T-helper 2 cell treated with Interferon-gamma antibody and Interleukin-4, amounts not matched to agents 100 ng/mL and 5 ng/mL, for 36 hours (primary cell): ENCODE measurements around the gene FAM234B. TPM values are rescaled to one million over a fixed set of nuclear protein-coding genes. Genes with fewer than 3 reads are reported as not detected.

Experiments used
- intact Hi-C: fragments of 100-400 bp; cut with micrococcal nuclease; formaldehyde crosslinking; loops from one replicate; pipeline ENCODE4 v1.15.1; 2023
- total RNA-seq: library from RNA; stranded (reverse); gene quantifications from 2 replicates; pipeline ENCODE4 v1.2.3, GENCODE V29; 2022

The FAM234B gene
- total RNA-seq, 1 donor from 2014 or later = 3.5 TPM

DNA sequence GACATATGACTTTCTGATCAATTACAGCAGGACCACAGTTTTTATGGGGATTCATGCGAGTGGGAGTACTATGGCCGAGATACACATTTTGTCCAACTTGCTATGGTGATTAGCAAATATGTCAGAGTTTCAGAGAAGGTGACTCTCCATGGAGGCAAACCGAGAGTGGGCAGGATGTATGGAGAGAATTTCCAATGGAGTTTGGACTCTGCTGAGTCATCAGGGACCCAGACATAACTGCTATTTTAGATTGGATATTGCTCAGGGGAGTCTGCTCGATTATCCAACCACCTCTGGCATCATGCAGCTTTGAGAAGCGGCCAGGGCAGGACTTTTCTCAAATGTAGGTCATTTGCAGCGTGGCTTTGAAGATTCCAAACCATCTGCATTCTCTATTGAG lies 68.8 kb downstream of the FAM234B start:
- intact Hi-C loops = no loop called here

DNA sequence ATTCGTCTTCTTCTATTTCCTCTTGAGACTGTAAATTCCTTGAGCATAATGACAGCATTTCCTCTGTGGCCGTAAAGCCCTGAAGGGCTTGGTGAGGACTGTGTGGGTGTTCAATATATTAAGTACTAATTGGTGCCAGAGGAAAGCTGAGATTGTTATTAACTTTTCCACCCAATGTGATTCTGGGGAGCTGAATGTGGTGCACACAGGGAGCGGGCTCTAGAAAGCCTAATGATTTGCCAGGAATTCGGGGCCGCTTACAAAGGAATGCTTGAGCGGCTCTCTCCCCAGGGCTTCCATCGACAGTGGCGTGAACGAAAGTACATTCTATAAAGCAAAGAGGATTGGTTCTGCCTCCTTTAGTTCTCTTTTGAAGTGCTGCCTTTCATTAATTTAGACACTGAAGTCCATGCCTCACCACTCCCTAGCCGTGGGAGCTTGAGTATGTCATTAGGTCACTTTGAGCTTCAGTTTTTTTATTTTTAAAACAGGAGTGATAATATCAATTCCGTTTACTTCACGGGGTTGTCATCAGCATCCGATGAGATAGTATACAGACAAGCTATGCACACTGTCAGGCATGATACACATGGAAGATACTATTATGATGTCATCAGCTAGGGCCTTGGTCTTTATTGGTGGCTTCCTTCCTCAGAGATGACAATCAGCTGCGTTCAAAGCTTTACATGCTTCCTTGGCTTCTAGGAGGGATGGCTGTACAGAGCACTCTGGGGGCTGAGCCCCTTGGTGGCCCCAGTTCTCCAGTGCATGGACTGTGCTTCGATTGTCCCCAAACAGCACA lies 70.3 kb downstream of the FAM234B start:
- intact Hi-C loops = no loop called here

DNA sequence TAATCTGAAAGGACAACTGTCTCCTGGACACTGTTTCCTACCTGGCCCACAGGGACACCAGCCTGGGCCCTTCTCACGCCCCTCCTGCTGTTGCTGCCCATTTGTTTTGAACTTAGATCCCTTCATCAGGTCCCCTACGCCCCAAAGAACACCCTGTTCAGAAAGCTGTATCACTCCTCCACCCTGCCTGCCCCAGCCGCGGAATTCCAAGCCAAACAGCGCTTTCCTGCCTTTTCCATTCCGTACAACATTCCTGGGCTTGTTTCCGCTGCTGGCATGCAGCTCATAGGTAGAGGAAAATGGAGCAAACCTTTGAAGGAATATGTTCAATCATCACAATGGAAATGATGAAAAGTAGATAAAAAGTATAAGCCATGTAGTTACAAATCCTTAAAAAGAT lies 72.1 kb downstream of the FAM234B start:
- intact Hi-C loops = no loop called here

DNA sequence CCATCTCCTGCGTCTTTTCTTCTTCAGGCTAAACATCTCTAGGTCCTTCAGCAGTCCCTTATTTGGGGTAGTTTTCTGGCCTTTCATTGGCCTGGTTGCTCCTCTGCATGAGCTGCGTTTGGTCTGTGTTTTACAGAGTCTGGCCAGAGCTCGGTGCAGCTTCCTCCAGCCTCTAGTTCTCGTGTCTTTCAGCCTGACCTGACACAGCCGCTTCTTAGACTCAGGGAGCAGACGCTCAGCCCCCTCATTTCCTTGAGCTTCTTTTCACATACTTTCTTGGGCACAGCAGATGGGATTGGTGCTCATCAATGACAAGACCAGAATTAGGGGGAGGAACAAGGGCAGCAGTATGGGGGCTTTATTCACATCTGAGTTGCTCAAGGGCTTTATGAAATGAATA lies 72.8 kb downstream of the FAM234B start:
- intact Hi-C loops = no loop called here

DNA sequence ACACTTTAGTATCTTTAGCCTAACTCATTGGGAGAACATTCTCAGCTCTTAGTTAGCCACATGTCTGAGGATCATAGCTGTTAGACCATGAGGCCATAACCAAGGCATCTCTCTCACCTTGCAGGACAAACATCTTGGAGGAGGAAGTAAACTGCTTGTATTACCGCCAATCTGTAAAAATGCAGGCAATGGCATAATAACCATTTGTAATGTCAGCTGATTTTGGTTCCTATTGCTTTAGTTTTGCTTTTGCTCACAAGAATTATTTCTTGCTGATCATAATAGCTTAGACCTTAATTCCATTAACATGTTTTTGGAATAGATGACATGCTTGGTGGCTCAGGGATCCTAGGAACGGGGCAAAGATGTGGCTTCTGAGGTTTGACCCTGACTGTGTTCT lies 75.6 kb downstream of the FAM234B start:
- intact Hi-C loops = no loop called here

DNA sequence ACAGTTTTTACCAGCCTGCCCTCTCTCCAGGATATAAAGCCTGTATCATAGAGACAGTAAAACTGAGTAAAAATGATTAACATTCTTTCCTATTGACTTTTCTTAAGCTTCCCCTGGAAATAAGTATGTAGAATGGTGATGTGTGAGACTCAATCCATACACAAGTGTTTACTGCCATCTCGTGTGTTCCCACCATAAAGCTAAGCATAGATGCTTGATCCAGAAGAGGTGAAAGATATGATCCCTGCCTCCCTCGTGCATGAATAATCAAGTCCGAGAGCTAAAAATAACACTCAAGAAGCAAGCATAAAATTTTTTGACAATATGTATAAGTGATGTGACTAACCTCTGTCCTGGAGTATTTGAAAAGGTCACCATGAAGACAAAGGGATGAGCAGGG lies 76.2 kb downstream of the FAM234B start:
- intact Hi-C loops = no loop called here

DNA sequence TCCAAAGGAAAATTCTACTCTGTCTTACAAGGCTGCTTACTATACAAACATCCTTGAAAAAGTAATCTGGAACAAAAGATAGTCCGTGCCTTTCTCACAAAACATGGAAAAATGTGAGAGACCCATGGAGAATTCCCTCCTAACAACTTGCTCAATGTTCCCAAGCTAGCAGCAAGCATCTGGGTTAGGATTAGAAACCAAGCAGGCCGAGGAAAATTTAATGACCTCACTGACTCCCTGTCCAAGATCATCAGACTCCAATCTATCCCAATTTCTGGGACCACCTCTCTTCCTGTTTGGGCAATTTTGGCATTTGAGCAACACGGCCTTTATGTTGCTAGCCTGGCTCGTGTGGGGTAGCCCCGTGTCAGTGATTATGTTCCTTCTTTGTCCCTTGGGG lies 77.4 kb downstream of the FAM234B start:
- intact Hi-C loops = no loop called here

DNA sequence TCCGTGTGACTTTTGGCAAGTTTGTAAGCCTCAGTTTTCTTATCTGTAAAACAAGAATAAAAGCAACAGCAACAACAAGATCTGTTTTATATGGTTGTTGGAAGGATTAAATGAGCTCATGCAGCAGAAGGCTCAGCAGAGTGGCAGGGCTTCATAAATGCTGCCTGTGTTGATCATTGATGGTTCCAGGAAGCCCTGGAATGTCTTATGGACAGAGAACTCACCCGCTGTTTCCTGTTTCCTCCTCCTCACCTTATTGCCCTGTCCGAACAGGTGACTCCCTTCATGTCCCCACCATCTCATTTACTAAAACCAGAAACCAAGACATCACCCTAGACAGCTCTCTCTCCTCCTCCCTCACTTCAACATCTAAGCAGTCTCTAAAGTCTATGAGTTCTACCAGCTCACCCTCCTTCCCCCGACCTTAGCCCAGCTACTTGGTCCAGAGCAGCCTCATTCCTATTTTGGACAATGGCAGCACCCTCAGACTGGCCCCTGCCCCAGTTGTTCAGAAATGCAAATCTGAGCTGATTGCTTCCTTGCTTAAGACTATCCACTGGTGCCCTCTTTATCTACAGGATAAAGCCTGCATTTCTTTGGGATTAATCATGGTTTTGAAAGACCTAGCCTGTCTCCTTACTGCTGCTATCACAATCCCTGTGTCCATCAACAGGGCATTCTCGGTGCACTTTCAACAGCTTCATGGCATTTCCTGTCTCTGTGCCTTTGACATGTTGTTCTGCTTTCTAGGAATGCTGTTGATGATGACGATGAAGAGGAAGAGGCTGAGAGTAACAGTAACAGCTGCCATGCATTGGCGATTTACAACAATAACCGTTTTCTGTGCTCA lies 80.7 kb downstream of the FAM234B start:
- intact Hi-C loops = no loop called here

DNA sequence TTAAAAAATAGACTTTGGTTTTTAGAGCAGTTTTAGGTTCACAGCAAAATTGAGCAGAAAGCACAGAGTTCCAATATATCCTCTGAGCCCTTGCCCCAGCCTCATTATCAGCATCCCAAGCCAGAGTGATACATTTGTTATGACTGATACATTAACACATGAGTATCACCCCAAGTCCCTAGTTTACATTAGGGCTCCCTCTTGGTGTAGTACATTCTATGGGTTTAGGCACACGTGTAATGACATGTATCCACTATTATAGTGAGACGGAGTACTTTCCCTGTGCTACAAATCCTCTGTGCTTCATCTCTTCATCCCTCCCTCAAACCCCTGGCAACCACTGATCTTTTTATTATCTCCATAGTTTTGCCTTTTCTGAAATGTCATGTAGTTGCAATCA lies 81.8 kb downstream of the FAM234B start:
- intact Hi-C loops = no loop called here

DNA sequence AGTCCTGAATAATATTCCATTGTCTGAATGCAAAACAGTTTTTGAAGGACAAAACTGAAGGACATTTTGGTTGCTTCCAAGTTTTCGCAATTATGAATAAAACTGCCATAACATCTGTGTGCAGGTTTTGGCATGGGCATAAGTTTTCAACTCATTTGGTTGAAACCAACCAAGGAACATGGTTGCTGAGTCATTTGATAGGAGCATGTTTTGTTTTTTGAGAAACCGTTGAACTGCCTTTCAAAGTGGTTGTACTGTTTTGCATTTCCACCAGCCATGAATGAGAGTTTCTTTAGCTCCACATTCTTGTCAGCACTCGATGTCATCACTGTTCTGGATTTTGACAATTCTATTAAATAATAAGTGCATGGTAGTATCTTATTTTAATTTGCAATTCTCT lies 82.3 kb downstream of the FAM234B start:
- intact Hi-C loops = no loop called here

DNA sequence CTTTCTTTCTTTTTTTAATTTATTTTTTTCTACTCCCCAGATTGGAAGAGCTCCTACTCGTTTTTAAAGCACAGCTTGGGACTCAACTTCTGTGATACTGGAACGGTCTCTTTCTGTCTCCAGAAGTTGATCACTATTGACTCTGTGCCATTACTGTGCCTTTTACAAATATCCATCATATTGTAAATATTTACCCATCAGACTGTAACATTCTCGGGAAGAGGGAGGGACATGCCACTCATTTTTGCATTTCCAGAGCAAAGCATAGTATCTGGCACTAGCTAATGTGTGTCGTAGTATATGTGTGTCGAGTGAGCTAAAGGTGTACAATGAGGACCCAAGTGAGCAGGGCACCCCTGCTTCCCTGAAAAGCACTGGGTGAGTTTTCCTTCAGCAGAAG lies 83.3 kb downstream of the FAM234B start:
- intact Hi-C loops = no loop called here

DNA sequence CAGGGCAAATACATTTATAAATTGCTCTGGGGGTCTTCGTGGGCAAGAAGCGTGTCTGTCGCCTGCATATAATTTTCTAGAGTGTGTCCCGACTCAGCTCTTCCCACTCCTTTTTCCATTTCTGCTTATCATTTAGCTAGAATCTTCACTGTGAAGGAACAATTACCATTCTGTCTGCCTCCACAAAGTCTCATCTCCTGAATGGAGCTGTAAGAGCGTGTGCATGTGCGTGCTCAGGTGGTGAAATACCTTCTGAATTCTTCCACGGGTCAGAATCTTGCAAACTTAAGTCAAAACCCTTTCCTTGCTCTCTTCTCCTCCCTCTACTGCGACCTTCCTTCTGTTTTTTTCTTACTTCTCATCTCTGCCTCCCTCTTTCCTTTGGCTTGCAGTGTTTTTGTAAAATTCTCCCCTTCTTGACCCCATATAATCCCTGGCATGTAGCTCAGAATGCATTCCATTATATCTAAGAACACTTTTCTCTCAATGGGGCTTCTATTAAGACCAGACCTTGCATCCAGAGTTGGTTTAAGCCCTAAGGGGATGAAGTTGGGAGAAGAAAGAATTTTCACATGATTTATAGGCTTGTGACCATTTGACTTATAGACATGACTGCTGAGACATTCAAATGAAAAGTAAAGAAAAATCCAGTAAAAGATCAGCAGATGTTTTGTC lies 84.2 kb downstream of the FAM234B start:
- intact Hi-C loops = no loop called here

DNA sequence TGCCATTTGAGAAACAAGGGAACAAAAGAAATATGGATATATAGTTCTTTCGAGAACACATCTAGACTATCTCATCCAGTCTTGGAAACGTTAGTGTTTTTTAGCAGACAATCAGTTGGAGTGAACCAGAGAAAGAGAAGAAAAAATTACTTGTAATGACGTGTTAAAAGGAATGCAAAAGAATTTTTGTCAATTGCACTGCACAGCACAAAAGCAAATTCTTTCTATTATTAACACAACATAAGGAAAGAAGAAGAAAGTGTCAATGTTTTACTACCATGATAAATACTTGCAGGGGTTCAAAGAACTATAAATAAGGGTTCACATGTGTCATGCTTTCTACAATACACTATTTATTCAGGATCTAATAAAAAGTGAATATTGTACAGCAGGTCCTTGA lies 86.8 kb downstream of the FAM234B start:
- intact Hi-C loops = no loop called here

Other genes starting within 250 kb of the FAM234B start
- gene DDX47, start 231.0 kb upstream of the FAM234B start, total RNA-seq = 80.6 and 85.5 TPM in 2 replicates
- gene GPRC5A, start 152.8 kb upstream of the FAM234B start, total RNA-seq = 0.02 TPM in 1 of 2 replicates, not detected in the other
- not detected in 2 replicates for gene GPRC5D, start 92.2 kb upstream of the FAM234B start, total RNA-seq
- gene HEBP1, start 44.1 kb upstream of the FAM234B start, total RNA-seq = 10.4 TPM in 2 replicates
- gene GSG1, start 59.3 kb downstream of the FAM234B start, total RNA-seq = not detected in 2 replicates
- 6.3 TPM in 2 replicates for gene EMP1, start 152.3 kb downstream of the FAM234B start, total RNA-seq